HEK293 (cell line): ENCODE results near the gene ZNF841.

Source experiments
- REPIN1 ChIP-seq: fragments of 450-650 bp; formaldehyde crosslinking; IDR thresholded peaks from 2 replicates; pipeline ENCODE4 v1.5.1; 2017; ENCODE audit warnings: missing biosample characterization, missing genetic modification characterization, low read depth
- YY1 ChIP-seq: fragments of 450-650 bp; formaldehyde crosslinking; IDR thresholded peaks from 2 replicates; pipeline ENCODE4 v1.5.1; 2018; ENCODE audit warnings: missing biosample characterization, missing genetic modification characterization

GRCh38 chr19:52112624-52113023 is 17.1 kb upstream of the ZNF841 start:
- no peak for TF ChIP-seq YY1 (tag by site-specific recombination)
- TF ChIP-seq REPIN1 (tag by site-specific recombination), result no peak
